AG10803 (cell line): ENCODE data around the gene EPHB1.
"Not testable (repeated sequence)": the region's sequence is repeated elsewhere in the genome, so short reads cannot be mapped to it uniquely, and the experiment has no call there.

Experiments used
- DNase-seq: peaks from one replicate; pipeline ENCODE4 v3.0.0; 2010; ENCODE audit warnings: low read depth
- H3K4me3 ChIP-seq: 2 replicates; pipeline ENCODE4 v1.5.1; 2011; ENCODE audit warnings: mild to moderate bottlenecking, low read length, control low read depth
- CTCF ChIP-seq: conservative IDR thresholded peaks from 2 replicates; pipeline ENCODE4 v1.5.1; 2011; ENCODE audit warnings: mild to moderate bottlenecking, low read length, control low read depth, inconsistent platforms

EPHB1 gene

GRCh38 chr3:135107043-135107442 lies 312.0 kb downstream of the EPHB1 start:
- TF ChIP-seq CTCF, result no peak
- DNase-seq, result no peak
- no peak overlapping the region for H3K4me3 ChIP-seq

- no peak overlapping the region for H3K4me3 ChIP-seq
- TF ChIP-seq CTCF, result no peak
- no peak for DNase-seq
These were observed 314.6 kb downstream of the EPHB1 start for GRCh38 chr3:135109681-135110080.

GRCh38 chr3:135114551-135114950 lies 319.5 kb downstream of the EPHB1 start:
- DNase-seq, H3K4me3 ChIP-seq: not testable (repeated sequence)

GRCh38 chr3:135117977-135118376 lies 322.9 kb downstream of the EPHB1 start:
- DNase-seq, result no peak
- TF ChIP-seq CTCF, result no peak
- no peak overlapping the region for H3K4me3 ChIP-seq

- DNase-seq, result no peak
- no peak overlapping the region for H3K4me3 ChIP-seq
- no peak for TF ChIP-seq CTCF
These were observed 323.7 kb downstream of the EPHB1 start for GRCh38 chr3:135118792-135119191.

- peak; percentile 38 for DNase-seq
These were observed 330.2 kb downstream of the EPHB1 start for GRCh38 chr3:135125171-135125801.

GRCh38 chr3:135127946-135128470 lies 332.9 kb downstream of the EPHB1 start:
- no peak for TF ChIP-seq CTCF
- H3K4me3 ChIP-seq, result no peak overlapping the region
- DNase-seq, result no peak

More at GRCh38 chr3:135125171-135125801, 330.2 kb downstream of the EPHB1 start:
- no peak overlapping the region for H3K4me3 ChIP-seq
- no peak for TF ChIP-seq CTCF
